ENCODE results near the gene ZNG1B.
A peak's percentile ranks its signal among the peaks of the same experiment; 100 is the strongest.
"Not testable (repeated sequence)": the region's sequence is repeated elsewhere in the genome, so short reads cannot be mapped to it uniquely, and the experiment has no call there.

ZNG1B gene

DNA sequence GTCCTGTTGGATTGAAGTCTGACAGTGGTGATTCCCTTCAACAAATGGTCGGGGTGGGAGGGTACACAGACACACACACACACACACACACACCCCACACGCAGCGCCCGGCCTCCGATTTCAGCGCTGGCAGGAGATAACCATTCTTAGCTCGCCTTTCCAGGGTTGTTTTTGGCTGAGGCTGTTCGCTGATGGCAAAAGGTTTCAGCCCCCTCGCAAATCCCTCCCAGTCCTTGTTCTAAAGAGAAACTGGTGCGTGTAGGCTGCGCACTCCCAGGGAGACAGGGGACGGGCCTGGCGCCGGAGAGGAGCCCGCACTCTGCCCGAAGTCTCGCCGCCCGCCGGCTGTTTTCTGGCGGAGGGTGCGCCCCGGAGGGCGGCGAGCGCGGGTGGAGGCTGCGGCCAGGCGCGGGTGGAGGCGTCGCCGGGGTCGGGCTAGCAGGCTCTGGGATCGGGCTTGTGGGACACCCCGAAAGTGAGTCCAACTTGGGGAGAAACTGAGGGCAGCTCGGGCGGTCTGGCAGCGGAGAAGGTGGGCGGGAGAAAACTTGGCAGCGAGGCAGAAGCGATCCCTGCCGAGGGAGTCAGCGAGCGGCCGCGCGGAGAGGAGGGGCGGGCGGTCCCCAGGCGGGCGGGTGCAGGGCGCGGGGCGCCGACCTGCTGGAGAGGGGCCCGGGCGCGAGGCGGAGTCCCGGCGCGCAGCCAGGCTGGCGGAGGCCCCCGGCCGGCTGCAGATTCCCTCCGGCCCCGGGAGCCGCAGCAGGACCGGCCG, 103.9 kb downstream of the ZNG1B start:
- not testable (repeated sequence) for H2BK120ac ChIP-seq (ENCODE audit: low read depth, low read length); H2AK5ac ChIP-seq (ENCODE audit: low read length, severe bottlenecking); H3K27me3 ChIP-seq (ENCODE audit: control insufficient read depth in 1 of 2, insufficient read depth in 1 of 2, low read length in 2 of 2); H3K79me1 ChIP-seq (replicated peaks; ENCODE audit: low read length, poor library complexity, severe bottlenecking); H3K9me3 ChIP-seq (ENCODE audit: control insufficient read depth, low read length); H3K4me1 ChIP-seq (ENCODE audit: control insufficient read depth, insufficient read depth, low read depth, low read length); H3K36me3 ChIP-seq (ENCODE audit: control insufficient read depth in 1 of 2, insufficient read depth in 2 of 2, low read depth in 1 of 2, low read length in 2 of 2); H3K27ac ChIP-seq (ENCODE audit: low read length, poor library complexity, severe bottlenecking); H3K23ac ChIP-seq (ENCODE audit: low read length in 2 of 2); H3K14ac ChIP-seq (ENCODE audit: low read length in 2 of 2); H2BK5ac ChIP-seq (ENCODE audit: low read depth, low read length, poor library complexity, severe bottlenecking); H2BK12ac ChIP-seq (ENCODE audit: low read length in 2 of 2)
- Histone ChIP-seq H3K18ac (ENCODE audit: low read depth in 1 of 2, low read length in 2 of 2) (peak overlapping the region in 1 of 2 experiments; percentile 82), H3K9ac (ENCODE audit: low read length) (peak overlapping the region; percentile 79), H4K8ac (ENCODE audit: low read length) (peak overlapping the region; percentile 60), H3K4me3 (ENCODE audit: insufficient read depth in 1 of 2, low read depth in 1 of 2, low read length in 2 of 2) (peak overlapping the region; percentile 31 to 76), H3K4me2 (ENCODE audit: low read length, poor library complexity, severe bottlenecking) (peak overlapping the region; percentile 90), H3K4ac (ENCODE audit: low read depth in 1 of 2, low read length in 2 of 2) (peak overlapping the region in 1 of 2 experiments; percentile 35), H4K91ac (ENCODE audit: low read length) (peak overlapping the region; percentile 15), H2AFZ (ENCODE audit: low read depth, low read length) (peak overlapping the region; percentile 27), H2BK15ac (ENCODE audit: low read depth, poor library complexity, severe bottlenecking) (peak overlapping the region; percentile 69)
- WGBS: under 1% methylated on average over 41 of the region's 71 CpGs
- peak; percentile 58 for DNase-seq

- not testable (repeated sequence) for DNase-seq; H2BK5ac ChIP-seq (ENCODE audit: low read depth, low read length, poor library complexity, severe bottlenecking); H3K4me1 ChIP-seq (ENCODE audit: control insufficient read depth, insufficient read depth, low read depth, low read length); H3K36me3 ChIP-seq (ENCODE audit: control insufficient read depth in 1 of 2, insufficient read depth in 2 of 2, low read depth in 1 of 2, low read length in 2 of 2); H3K9me3 ChIP-seq (ENCODE audit: control insufficient read depth, low read length); H4K91ac ChIP-seq (ENCODE audit: low read length); H3K4ac ChIP-seq (ENCODE audit: low read depth in 1 of 2, low read length in 2 of 2); H3K14ac ChIP-seq (ENCODE audit: low read length in 2 of 2); H2AK5ac ChIP-seq (ENCODE audit: low read length, severe bottlenecking); H3K79me1 ChIP-seq (replicated peaks; ENCODE audit: low read length, poor library complexity, severe bottlenecking); H2BK120ac ChIP-seq (ENCODE audit: low read depth, low read length); H2BK15ac ChIP-seq (ENCODE audit: low read depth, poor library complexity, severe bottlenecking); H4K8ac ChIP-seq (ENCODE audit: low read length); H3K27me3 ChIP-seq (ENCODE audit: control insufficient read depth in 1 of 2, insufficient read depth in 1 of 2, low read length in 2 of 2); H3K27ac ChIP-seq (ENCODE audit: low read length, poor library complexity, severe bottlenecking)
- H2BK12ac ChIP-seq (ENCODE audit: low read length in 2 of 2): peak overlapping the region in 1 of 2 experiments; percentile 84
- H3K23ac ChIP-seq (ENCODE audit: low read length in 2 of 2): peak overlapping the region in 1 of 2 experiments; percentile 89
- H3K9ac ChIP-seq (ENCODE audit: low read length): peak overlapping the region; percentile 79
- peak overlapping the region; percentile 90 for H3K4me2 ChIP-seq (ENCODE audit: low read length, poor library complexity, severe bottlenecking)
- peak overlapping the region; percentile 31 to 76 for H3K4me3 ChIP-seq (ENCODE audit: insufficient read depth in 1 of 2, low read depth in 1 of 2, low read length in 2 of 2)
- peak overlapping the region; percentile 27 for H2AFZ ChIP-seq (ENCODE audit: low read depth, low read length)
- peak overlapping the region in 1 of 2 experiments; percentile 52 for H3K18ac ChIP-seq (ENCODE audit: low read depth in 1 of 2, low read length in 2 of 2)
- WGBS: 0% methylated on average over 19 of the region's 64 CpGs
Observed at GRCh38 chr2:113541976-113542485, 104.5 kb downstream of the ZNG1B start.

DNA sequence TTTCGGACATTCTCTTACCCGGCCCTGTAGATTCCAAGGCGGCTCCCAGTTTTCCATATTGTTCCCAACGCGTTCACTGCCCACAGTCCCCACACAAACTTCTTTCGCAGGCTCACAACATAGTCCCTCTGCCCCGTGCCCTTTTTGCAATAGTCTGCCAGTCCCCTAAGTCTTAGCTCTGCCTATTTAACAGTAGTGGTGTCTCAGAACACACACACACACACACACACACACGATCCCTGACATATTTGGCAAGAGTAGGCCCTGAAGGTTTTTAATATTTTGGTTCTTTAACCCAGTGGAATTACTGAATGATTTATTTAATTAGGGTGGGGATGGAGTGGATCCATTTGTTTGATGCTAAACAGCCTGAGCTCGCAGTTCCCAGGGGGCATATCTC, 105.0 kb downstream of the ZNG1B start:
- WGBS: no CpG with 5 or more reads among the region's 9 CpGs
- not testable (repeated sequence) for H2BK12ac ChIP-seq (ENCODE audit: low read length in 2 of 2); H3K79me1 ChIP-seq (replicated peaks; ENCODE audit: low read length, poor library complexity, severe bottlenecking); H3K4me1 ChIP-seq (ENCODE audit: control insufficient read depth, insufficient read depth, low read depth, low read length); H2AK5ac ChIP-seq (ENCODE audit: low read length, severe bottlenecking); H3K4ac ChIP-seq (ENCODE audit: low read depth in 1 of 2, low read length in 2 of 2); H3K36me3 ChIP-seq (ENCODE audit: control insufficient read depth in 1 of 2, insufficient read depth in 2 of 2, low read depth in 1 of 2, low read length in 2 of 2); H2BK120ac ChIP-seq (ENCODE audit: low read depth, low read length); H3K27me3 ChIP-seq (ENCODE audit: control insufficient read depth in 1 of 2, insufficient read depth in 1 of 2, low read length in 2 of 2); H3K18ac ChIP-seq (ENCODE audit: low read depth in 1 of 2, low read length in 2 of 2); H3K4me3 ChIP-seq (ENCODE audit: insufficient read depth in 1 of 2, low read depth in 1 of 2, low read length in 2 of 2); H3K4me2 ChIP-seq (ENCODE audit: low read length, poor library complexity, severe bottlenecking); H3K14ac ChIP-seq (ENCODE audit: low read length in 2 of 2); H3K9me3 ChIP-seq (ENCODE audit: control insufficient read depth, low read length); H2AFZ ChIP-seq (ENCODE audit: low read depth, low read length); H2BK5ac ChIP-seq (ENCODE audit: low read depth, low read length, poor library complexity, severe bottlenecking); H3K23ac ChIP-seq (ENCODE audit: low read length in 2 of 2); H2BK15ac ChIP-seq (ENCODE audit: low read depth, poor library complexity, severe bottlenecking); H4K8ac ChIP-seq (ENCODE audit: low read length); H4K91ac ChIP-seq (ENCODE audit: low read length); H3K9ac ChIP-seq (ENCODE audit: low read length); H3K27ac ChIP-seq (ENCODE audit: low read length, poor library complexity, severe bottlenecking)
- DNase-seq: peak; percentile 9

Data from mesenchymal stem cell (in vitro differentiated cells and primary cell).